WTC11 (cell line): ENCODE measurements around the gene CRABP2. TPM values are rescaled to one million over a fixed set of nuclear protein-coding genes. Genes with fewer than 3 reads are reported as not detected.
A peak's percentile ranks its signal among the peaks of the same experiment; 100 is the strongest.

Experiments used
- CREM ChIP-seq: sonication (generic); formaldehyde crosslinking; IDR thresholded peaks from 2 replicates; pipeline ENCODE4 v1.8.1; 2022; ENCODE audit warnings: mild to moderate bottlenecking, missing genetic modification reagents, moderate library complexity
- ETV6 ChIP-seq: sonication (generic); formaldehyde crosslinking; IDR thresholded peaks from 2 replicates; pipeline ENCODE4 v1.8.1; 2022; ENCODE audit warnings: mild to moderate bottlenecking, missing genetic modification reagents
- FOXJ3 ChIP-seq: sonication (generic); formaldehyde crosslinking; IDR thresholded peaks from 2 replicates; pipeline ENCODE4 v1.9.0; 2021; ENCODE audit warnings: missing genetic modification reagents, mild to moderate bottlenecking, borderline replicate concordance
- GABPB1 ChIP-seq: sonication (generic); formaldehyde crosslinking; IDR thresholded peaks from 2 replicates; pipeline ENCODE4 v1.8.1; 2023; ENCODE audit warnings: mild to moderate bottlenecking, missing genetic modification reagents
- GTF2I ChIP-seq: fragments of 250-450 bp; sonication (Bioruptor Pico); conservative IDR thresholded peaks from 2 replicates; pipeline ENCODE4 v1.4.0; 2021; ENCODE audit warnings: mild to moderate bottlenecking
- HMGA2 ChIP-seq: fragments of 250-450 bp; sonication (Bioruptor Pico); IDR thresholded peaks from 2 replicates; pipeline ENCODE4 v1.4.0; 2021; ENCODE audit warnings: mild to moderate bottlenecking, moderate library complexity
- KAT7 ChIP-seq: sonication (generic); formaldehyde crosslinking; IDR thresholded peaks from 2 replicates; pipeline ENCODE4 v1.8.1; 2023; ENCODE audit warnings: missing genetic modification reagents, mild to moderate bottlenecking, borderline replicate concordance
- MLX ChIP-seq: sonication (generic); formaldehyde crosslinking; IDR thresholded peaks from 2 replicates; pipeline ENCODE4 v1.8.1; 2023; ENCODE audit warnings: mild to moderate bottlenecking, missing genetic modification reagents, moderate library complexity
- MXD4 ChIP-seq: fragments of 250-450 bp; sonication (Bioruptor Pico); IDR thresholded peaks from 2 replicates; pipeline ENCODE4 v1.8.0; 2021; ENCODE audit warnings: mild to moderate bottlenecking, moderate library complexity, borderline replicate concordance
- MYBL2 ChIP-seq: sonication (generic); formaldehyde crosslinking; IDR thresholded peaks from 2 replicates; pipeline ENCODE4 v1.8.1; 2023; ENCODE audit warnings: mild to moderate bottlenecking, moderate library complexity, missing genetic modification reagents
- NR1H2 ChIP-seq: sonication (generic); formaldehyde crosslinking; IDR thresholded peaks from 2 replicates; pipeline ENCODE4 v1.9.0; 2021; ENCODE audit warnings: mild to moderate bottlenecking, moderate library complexity, missing genetic modification reagents
- RORB ChIP-seq: fragments of 250-450 bp; sonication (Bioruptor Pico); IDR thresholded peaks from 2 replicates; pipeline ENCODE4 v1.9.0; 2021; ENCODE audit warnings: mild to moderate bottlenecking
- SMAD3 ChIP-seq: sonication (generic); formaldehyde crosslinking; IDR thresholded peaks from 2 replicates; pipeline ENCODE4 v1.8.0; 2022; ENCODE audit warnings: missing genetic modification reagents, mild to moderate bottlenecking, borderline replicate concordance
- SOX15 ChIP-seq: fragments of 250-450 bp; sonication (Bioruptor Pico); IDR thresholded peaks from 2 replicates; pipeline ENCODE4 v1.9.0; 2021; ENCODE audit warnings: mild to moderate bottlenecking
- TEAD1 ChIP-seq: sonication (generic); formaldehyde crosslinking; IDR thresholded peaks from 2 replicates; pipeline ENCODE4 v1.8.0; 2022; ENCODE audit warnings: mild to moderate bottlenecking, missing genetic modification reagents
- ZBTB21 ChIP-seq: sonication (generic); formaldehyde crosslinking; IDR thresholded peaks from 2 replicates; pipeline ENCODE4 v1.8.1; 2023; ENCODE audit warnings: mild to moderate bottlenecking, missing genetic modification reagents, borderline replicate concordance
- ZNF138 ChIP-seq: sonication (generic); formaldehyde crosslinking; conservative IDR thresholded peaks from 2 replicates; pipeline ENCODE4 v1.8.1; 2022; ENCODE audit warnings: mild to moderate bottlenecking, moderate library complexity, missing genetic modification reagents
- ZNF416 ChIP-seq: fragments of 250-450 bp; sonication (Bioruptor Pico); IDR thresholded peaks from 2 replicates; pipeline ENCODE4 v1.9.0; 2021; ENCODE audit warnings: mild to moderate bottlenecking, inconsistent platforms
- ZNF423 ChIP-seq: fragments of 250-450 bp; sonication (Bioruptor Pico); IDR thresholded peaks from 2 replicates; pipeline ENCODE4 v2.1.2; 2022; ENCODE audit warnings: mild to moderate bottlenecking, moderate library complexity
- ZNF671 ChIP-seq: fragments of 250-450 bp; sonication (Bioruptor Pico); IDR thresholded peaks from 2 replicates; pipeline ENCODE4 v1.8.0; 2021; ENCODE audit warnings: mild to moderate bottlenecking
- total RNA-seq: library from RNA; stranded (reverse); gene quantifications from 3 replicates; pipeline ENCODE4 v1.2.3, GENCODE V29; 2021
- TF ChIP-seq, protein P1 (sequence below): fragments of 250-450 bp; sonication (Bioruptor Pico); conservative IDR thresholded peaks from 2 replicates; pipeline ENCODE4 v1.9.0; 2021; ENCODE audit warnings: mild to moderate bottlenecking
- TF ChIP-seq, protein P2 (sequence below): sonication (generic); formaldehyde crosslinking; IDR thresholded peaks from 2 replicates; pipeline ENCODE4 v1.8.0; 2022; ENCODE audit warnings: mild to moderate bottlenecking, missing genetic modification reagents
- TF ChIP-seq, protein P3 (sequence below): fragments of 250-450 bp; sonication (Bioruptor Pico); IDR thresholded peaks from 2 replicates; pipeline ENCODE4 v1.9.0; 2021; ENCODE audit warnings: mild to moderate bottlenecking
- TF ChIP-seq, protein P4 (sequence below): sonication (generic); formaldehyde crosslinking; conservative IDR thresholded peaks from 2 replicates; pipeline ENCODE4 v1.8.1; 2023; ENCODE audit warnings: mild to moderate bottlenecking, low read depth, missing genetic modification reagents, moderate library complexity
- TF ChIP-seq, protein P5 (sequence below): sonication (generic); formaldehyde crosslinking; IDR thresholded peaks from 2 replicates; pipeline ENCODE4 v1.8.0; 2022; ENCODE audit warnings: mild to moderate bottlenecking, missing genetic modification reagents
- TF ChIP-seq, protein P6 (sequence below): sonication (generic); formaldehyde crosslinking; IDR thresholded peaks from 2 replicates; pipeline ENCODE4 v1.8.1; 2023; ENCODE audit warnings: mild to moderate bottlenecking, missing genetic modification reagents, moderate library complexity

CRABP2 gene
- total RNA-seq, 1 experiment from 2014 or later, result 135 TPM

- TF ChIP-seq RORB (no peak), HMGA2 (CRISPR knock-in tag) (no peak), SMAD3 (CRISPR knock-in tag) (no peak), ZBTB21 (CRISPR knock-in tag) (no peak), SOX15 (CRISPR knock-in tag) (no peak), ZNF416 (CRISPR knock-in tag) (peak; percentile 72; the same call in 1 of the 2 replicates), TEAD1 (CRISPR knock-in tag) (peak; percentile 55; the same call in 1 of the 2 replicates), ZNF423 (CRISPR knock-in tag) (peak; percentile 97), KAT7 (CRISPR knock-in tag) (no peak), MXD4 (no peak), GTF2I (CRISPR knock-in tag) (no peak), MYBL2 (CRISPR knock-in tag) (no peak), NR1H2 (CRISPR knock-in tag) (no peak), GABPB1 (CRISPR knock-in tag) (no peak), ZNF671 (CRISPR knock-in tag) (no peak), CREM (0 out of 2 replicates have a peak, but pooled peaks have one; percentile 47), MLX (no peak), FOXJ3 (no peak), ZNF138 (no peak), ETV6 (peak; percentile 2; the same call in 1 of the 2 replicates)
- TF ChIP-seq, protein P1, sequence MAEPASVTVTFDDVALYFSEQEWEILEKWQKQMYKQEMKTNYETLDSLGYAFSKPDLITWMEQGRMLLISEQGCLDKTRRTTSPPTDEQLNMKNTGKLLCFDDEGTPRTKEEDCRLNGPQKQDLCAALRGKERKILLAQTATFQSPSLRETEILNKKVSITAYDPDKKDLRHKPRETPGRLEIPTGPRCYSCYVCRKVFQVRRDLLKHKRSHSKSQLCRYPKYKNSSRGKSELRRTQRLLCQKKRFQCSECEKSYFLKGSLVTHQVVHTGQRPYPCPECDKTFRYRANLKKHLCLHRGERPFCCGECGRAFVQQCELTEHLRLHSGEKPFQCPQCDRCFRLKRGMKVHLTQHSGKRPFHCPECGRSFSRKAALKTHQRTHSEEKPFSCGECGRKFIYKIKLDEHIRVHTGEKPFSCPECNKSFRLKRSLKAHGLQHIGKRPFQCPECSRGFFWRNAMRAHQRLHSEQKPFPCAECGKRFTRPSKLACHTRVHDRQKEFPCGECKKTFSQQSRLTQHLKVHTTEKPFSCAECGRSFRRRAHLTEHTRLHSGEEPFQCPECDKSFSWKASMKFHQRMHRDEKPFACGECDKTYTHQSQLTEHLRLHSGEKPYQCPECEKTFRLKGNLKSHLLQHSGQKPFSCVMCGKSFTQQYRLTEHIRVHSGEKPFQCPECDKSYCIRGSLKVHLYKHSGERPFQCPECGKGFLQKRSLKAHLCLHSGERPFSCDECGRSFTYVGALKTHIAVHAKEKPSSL (CRISPR knock-in tag), result no peak
- TF ChIP-seq, protein P2, sequence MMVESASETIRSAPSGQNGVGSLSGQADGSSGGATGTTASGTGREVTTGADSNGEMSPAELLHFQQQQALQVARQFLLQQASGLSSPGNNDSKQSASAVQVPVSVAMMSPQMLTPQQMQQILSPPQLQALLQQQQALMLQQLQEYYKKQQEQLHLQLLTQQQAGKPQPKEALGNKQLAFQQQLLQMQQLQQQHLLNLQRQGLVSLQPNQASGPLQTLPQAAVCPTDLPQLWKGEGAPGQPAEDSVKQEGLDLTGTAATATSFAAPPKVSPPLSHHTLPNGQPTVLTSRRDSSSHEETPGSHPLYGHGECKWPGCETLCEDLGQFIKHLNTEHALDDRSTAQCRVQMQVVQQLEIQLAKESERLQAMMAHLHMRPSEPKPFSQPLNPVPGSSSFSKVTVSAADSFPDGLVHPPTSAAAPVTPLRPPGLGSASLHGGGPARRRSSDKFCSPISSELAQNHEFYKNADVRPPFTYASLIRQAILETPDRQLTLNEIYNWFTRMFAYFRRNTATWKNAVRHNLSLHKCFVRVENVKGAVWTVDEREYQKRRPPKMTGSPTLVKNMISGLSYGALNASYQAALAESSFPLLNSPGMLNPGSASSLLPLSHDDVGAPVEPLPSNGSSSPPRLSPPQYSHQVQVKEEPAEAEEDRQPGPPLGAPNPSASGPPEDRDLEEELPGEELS (CRISPR knock-in tag), result peak; percentile 27; the same call in 1 of the 2 replicates
- TF ChIP-seq, protein P3, sequence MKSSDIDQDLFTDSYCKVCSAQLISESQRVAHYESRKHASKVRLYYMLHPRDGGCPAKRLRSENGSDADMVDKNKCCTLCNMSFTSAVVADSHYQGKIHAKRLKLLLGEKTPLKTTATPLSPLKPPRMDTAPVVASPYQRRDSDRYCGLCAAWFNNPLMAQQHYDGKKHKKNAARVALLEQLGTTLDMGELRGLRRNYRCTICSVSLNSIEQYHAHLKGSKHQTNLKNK, result no peak
- TF ChIP-seq, protein P4, sequence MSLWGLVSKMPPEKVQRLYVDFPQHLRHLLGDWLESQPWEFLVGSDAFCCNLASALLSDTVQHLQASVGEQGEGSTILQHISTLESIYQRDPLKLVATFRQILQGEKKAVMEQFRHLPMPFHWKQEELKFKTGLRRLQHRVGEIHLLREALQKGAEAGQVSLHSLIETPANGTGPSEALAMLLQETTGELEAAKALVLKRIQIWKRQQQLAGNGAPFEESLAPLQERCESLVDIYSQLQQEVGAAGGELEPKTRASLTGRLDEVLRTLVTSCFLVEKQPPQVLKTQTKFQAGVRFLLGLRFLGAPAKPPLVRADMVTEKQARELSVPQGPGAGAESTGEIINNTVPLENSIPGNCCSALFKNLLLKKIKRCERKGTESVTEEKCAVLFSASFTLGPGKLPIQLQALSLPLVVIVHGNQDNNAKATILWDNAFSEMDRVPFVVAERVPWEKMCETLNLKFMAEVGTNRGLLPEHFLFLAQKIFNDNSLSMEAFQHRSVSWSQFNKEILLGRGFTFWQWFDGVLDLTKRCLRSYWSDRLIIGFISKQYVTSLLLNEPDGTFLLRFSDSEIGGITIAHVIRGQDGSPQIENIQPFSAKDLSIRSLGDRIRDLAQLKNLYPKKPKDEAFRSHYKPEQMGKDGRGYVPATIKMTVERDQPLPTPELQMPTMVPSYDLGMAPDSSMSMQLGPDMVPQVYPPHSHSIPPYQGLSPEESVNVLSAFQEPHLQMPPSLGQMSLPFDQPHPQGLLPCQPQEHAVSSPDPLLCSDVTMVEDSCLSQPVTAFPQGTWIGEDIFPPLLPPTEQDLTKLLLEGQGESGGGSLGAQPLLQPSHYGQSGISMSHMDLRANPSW (CRISPR knock-in tag), result no peak
- TF ChIP-seq, protein P5, sequence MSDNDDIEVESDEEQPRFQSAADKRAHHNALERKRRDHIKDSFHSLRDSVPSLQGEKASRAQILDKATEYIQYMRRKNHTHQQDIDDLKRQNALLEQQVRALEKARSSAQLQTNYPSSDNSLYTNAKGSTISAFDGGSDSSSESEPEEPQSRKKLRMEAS, result no peak
- TF ChIP-seq, protein P6, sequence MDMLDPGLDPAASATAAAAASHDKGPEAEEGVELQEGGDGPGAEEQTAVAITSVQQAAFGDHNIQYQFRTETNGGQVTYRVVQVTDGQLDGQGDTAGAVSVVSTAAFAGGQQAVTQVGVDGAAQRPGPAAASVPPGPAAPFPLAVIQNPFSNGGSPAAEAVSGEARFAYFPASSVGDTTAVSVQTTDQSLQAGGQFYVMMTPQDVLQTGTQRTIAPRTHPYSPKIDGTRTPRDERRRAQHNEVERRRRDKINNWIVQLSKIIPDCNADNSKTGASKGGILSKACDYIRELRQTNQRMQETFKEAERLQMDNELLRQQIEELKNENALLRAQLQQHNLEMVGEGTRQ (CRISPR knock-in tag), result 0 out of 2 replicates have a peak, but pooled peaks have one; percentile 30
These were observed 41.6 kb upstream of the CRABP2 start (continued) for GRCh38 chr1:156746728-156747631.
